Endothelial cell of umbilical vein (primary cell): ENCODE data around the gene TSPAN15. TPM values are rescaled to one million over a fixed set of nuclear protein-coding genes. Genes with fewer than 3 reads are reported as not detected.

Source experiments
- BruUV-seq: library from RNA; stranded (reverse); fragments of 400-500 nt; replicated peaks from 2 replicates; lab custom pipeline; 2021; lab: Mats Ljungman, UMichigan
- CTCF ChIA-PET: fragments of 300-600, 350-600 bp; sonication (Branson Sonifier 250); formaldehyde crosslinking; loops from one replicate; lab custom pipeline; 2021; ENCODE audit warnings: antibody characterized with exemption, inconsistent platforms; lab: Charles Lee
- POLR2A ChIA-PET: fragments of 300-600, 350-600 bp; sonication (Branson Sonifier 250); formaldehyde crosslinking; loops from one replicate; lab custom pipeline; 2021; ENCODE audit warnings: antibody characterized with exemption, inconsistent platforms; lab: Charles Lee
- DNase-seq: peaks from one replicate; pipeline ENCODE4 v3.0.0-alpha.2; 2011; ENCODE audit warnings: low read depth, low spot score
- FAIRE-seq: peaks from 2 replicates; lab custom pipeline; 2011; peaks lifted over from hg19 to GRCh38; lab: Jason Lieb, UNC
- H2AFZ ChIP-seq: 2 replicates; pipeline ENCODE4 v1.6.0; 2012; ENCODE audit warnings: low read depth, low read length, control low read depth, inconsistent platforms
- H3K27ac ChIP-seq: 2 replicates; pipeline ENCODE4 v1.5.1; 2011; ENCODE audit warnings: low read depth, mild to moderate bottlenecking, control low read depth, low read length, moderate library complexity; ENCODE audit not compliant: insufficient read depth
- H3K27me3 ChIP-seq, 2 experiments: 2 replicates each; pipeline versions ENCODE4 v1.6.0 to v1.6.1; 2011; ENCODE audit warnings: low read length in 2 of 2, mixed read lengths in 1 of 2; ENCODE audit not compliant: control insufficient read depth in 2 of 2, insufficient read depth in 2 of 2
- H3K36me3 ChIP-seq, 2 experiments: 2 replicates in 1 of 2; 3 replicates in 1 of 2; pipeline ENCODE4 v1.5.1; 2011; ENCODE audit warnings: low read length in 2 of 2, mild to moderate bottlenecking in 1 of 2, moderate library complexity in 1 of 2; ENCODE audit not compliant: control insufficient read depth in 2 of 2, insufficient read depth in 2 of 2; ENCODE audit errors: extremely low read depth in 1 of 2
- H3K4me1 ChIP-seq: 3 replicates; pipeline ENCODE4 v1.5.1; 2011; ENCODE audit warnings: mild to moderate bottlenecking, low read length; ENCODE audit not compliant: control insufficient read depth, insufficient read depth; ENCODE audit errors: extremely low read depth
- H3K4me2 ChIP-seq: 2 replicates; pipeline ENCODE4 v1.6.1; 2011; ENCODE audit warnings: low read length, control low read depth, mixed read lengths; ENCODE audit not compliant: insufficient read depth
- H3K4me3 ChIP-seq, 3 experiments: fragments of 200-600 bp in 1 of 3; sonication (generic), shearing (Covaris generic) in 1 of 3; replicated peaks in 1 of 3; 2 replicates each; pipeline ENCODE4 v1.5.1; 2011 to 2016; ENCODE audit warnings: control low read depth in 3 of 3, low read length in 3 of 3, mild to moderate bottlenecking in 2 of 3, inconsistent platforms in 1 of 3, low read depth in 1 of 3, moderate library complexity in 1 of 3; ENCODE audit not compliant: insufficient read depth in 1 of 3
- H3K79me2 ChIP-seq: 2 replicates; pipeline ENCODE4 v1.6.0; 2012; ENCODE audit warnings: low read length, inconsistent platforms; ENCODE audit not compliant: control insufficient read depth, insufficient read depth
- H3K9ac ChIP-seq: replicated peaks from 2 replicates; pipeline ENCODE3; 2011; ENCODE audit warnings: low read length, control low read depth; ENCODE audit not compliant: insufficient read depth; ENCODE audit errors: extremely low read depth
- H3K9me1 ChIP-seq: replicated peaks from 3 replicates; pipeline ENCODE4 v1.6.0; 2011; ENCODE audit warnings: mild to moderate bottlenecking, low read length; ENCODE audit not compliant: control insufficient read depth, insufficient read depth; ENCODE audit errors: extremely low read depth
- H3K9me3 ChIP-seq: replicated peaks from 2 replicates; pipeline ENCODE4 v1.5.1; 2012; ENCODE audit warnings: low read length, inconsistent platforms; ENCODE audit not compliant: control insufficient read depth, insufficient read depth
- H4K20me1 ChIP-seq: replicated peaks from 2 replicates; pipeline ENCODE3; 2011; ENCODE audit warnings: mild to moderate bottlenecking, low read length; ENCODE audit not compliant: control insufficient read depth, insufficient read depth; ENCODE audit errors: extremely low read depth
- JUN ChIP-seq: IDR thresholded peaks from 2 replicates; pipeline ENCODE4 v1.6.1; 2011; ENCODE audit warnings: borderline replicate concordance, low read depth; ENCODE audit not compliant: insufficient read length, insufficient read depth
- dilution Hi-C: fragments of 300-500 bp; cut with MboI; formaldehyde crosslinking; loops from one replicate; pipeline ENCODE4 v1.15.0; 2019; ENCODE audit warnings: low sequenced_read_pairs; ENCODE audit not compliant: extremely low pct_ligation_motif_present
- intact Hi-C: fragments of 100-400 bp; cut with micrococcal nuclease; formaldehyde crosslinking; loops from one replicate; pipeline ENCODE4 v1.10.0; 2022
- polyA plus RNA-seq, 4 experiments: library from polyadenylated mRNA; depleted of rRNA in 3 of 4; stranded (reverse) in 3 of 4; unstranded in 1 of 4; fragments of >200 nt; gene quantifications; 2 replicates each; pipeline versions ENCODE4 v1.2.1 to v1.2.3, GENCODE V29; 2011 to 2012; ENCODE audit warnings: missing spikeins in 1 of 4
- total RNA-seq: library from RNA; stranded (reverse); gene quantifications from 2 replicates; pipeline ENCODE4 v1.2.3, GENCODE V29; 2021
- TF ChIP-seq, protein P1 (sequence below), 2 donors: IDR thresholded peaks; 1 replicate in 1 of 2; 2 replicates in 1 of 2; pipeline ENCODE4 v1.5.1; 2011; ENCODE audit warnings: low read length in 2 of 2, mild to moderate bottlenecking in 2 of 2, moderate library complexity in 2 of 2, control low read depth in 1 of 2, inconsistent platforms in 1 of 2, low read depth in 1 of 2; ENCODE audit not compliant: insufficient read depth in 1 of 2; ENCODE audit errors: extremely low read depth in 1 of 2

Gene TSPAN15
- total and polyA plus RNA-seq, 2 donors (not counting 3 experiments of a cell fraction or from before 2014, with no cell fraction given), result 78.4 to 189 TPM

DNA sequence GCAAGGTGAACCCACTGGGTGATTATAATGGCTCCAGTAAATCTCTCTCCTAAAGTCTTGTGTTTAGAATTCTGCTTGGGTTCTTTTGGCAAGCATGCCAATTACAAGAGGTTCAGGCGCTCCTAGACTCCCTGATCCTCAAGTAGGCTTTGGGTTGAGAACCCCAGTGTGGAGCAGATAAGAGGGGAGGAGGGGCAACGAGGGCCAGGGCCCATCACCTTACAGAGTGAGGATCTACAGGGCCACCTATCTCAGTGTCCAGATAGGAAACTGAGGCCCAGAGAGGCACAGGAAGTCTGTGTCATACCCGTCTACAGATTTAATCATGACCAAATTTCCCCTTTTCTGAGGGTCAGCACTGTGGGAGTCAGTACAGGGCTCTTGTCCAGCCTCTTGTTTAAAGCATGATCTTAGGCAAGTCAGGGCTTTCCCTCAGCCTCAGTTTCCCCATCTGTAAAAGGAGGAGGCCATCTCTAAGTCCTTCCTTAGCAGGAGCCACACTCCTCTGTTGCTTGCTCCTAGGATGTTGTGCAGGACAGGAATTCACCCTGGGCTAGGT, 39.0 kb upstream of the TSPAN15 start:
- ChIA-PET CTCF (interaction anchor here (1.3 to 1.4 kb wide), 5 partner anchors 40 to 407 kb away, joined by 4 to 8 read pairs (median 6); no protein-coding TSS in a partner anchor), POLR2A (no interaction called here)
- intact Hi-C loops, result loop anchor here (5.0 kb wide), 2 partner anchors 290 to 405 kb away; partner anchors contain the start of gene VPS26A

More for the DNA sequence above, 39.0 kb upstream of the TSPAN15 start:
- DNase-seq, result no peak
- FAIRE-seq, result no peak
- H4K20me1 ChIP-seq, result no peaks in the 10 kb centered on the region
- peaks cover 17% of the 10 kb centered on the region for H3K4me1 ChIP-seq
- no peak overlapping the region for H3K9ac ChIP-seq
- H3K36me3 ChIP-seq, result no peaks in the 10 kb centered on the region
- H3K79me2 ChIP-seq, result no peaks in the 10 kb centered on the region
- H3K27ac ChIP-seq, result no peak overlapping the region
- no peak overlapping the region for H2AFZ ChIP-seq
- dilution Hi-C loops, result no loop called here
- TF ChIP-seq, protein P1, sequence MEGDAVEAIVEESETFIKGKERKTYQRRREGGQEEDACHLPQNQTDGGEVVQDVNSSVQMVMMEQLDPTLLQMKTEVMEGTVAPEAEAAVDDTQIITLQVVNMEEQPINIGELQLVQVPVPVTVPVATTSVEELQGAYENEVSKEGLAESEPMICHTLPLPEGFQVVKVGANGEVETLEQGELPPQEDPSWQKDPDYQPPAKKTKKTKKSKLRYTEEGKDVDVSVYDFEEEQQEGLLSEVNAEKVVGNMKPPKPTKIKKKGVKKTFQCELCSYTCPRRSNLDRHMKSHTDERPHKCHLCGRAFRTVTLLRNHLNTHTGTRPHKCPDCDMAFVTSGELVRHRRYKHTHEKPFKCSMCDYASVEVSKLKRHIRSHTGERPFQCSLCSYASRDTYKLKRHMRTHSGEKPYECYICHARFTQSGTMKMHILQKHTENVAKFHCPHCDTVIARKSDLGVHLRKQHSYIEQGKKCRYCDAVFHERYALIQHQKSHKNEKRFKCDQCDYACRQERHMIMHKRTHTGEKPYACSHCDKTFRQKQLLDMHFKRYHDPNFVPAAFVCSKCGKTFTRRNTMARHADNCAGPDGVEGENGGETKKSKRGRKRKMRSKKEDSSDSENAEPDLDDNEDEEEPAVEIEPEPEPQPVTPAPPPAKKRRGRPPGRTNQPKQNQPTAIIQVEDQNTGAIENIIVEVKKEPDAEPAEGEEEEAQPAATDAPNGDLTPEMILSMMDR (IDR thresholded peaks at IDR 0.05; ENCODE audit: extremely low read depth in 1 of 2, insufficient read depth in 1 of 2, low read depth in 1 of 2, low read length in 2 of 2), result no peak
- TF ChIP-seq JUN, result no peak
- no peaks in the 10 kb centered on the region for H3K9me3 ChIP-seq
- no TSS peak for BruUV-seq
- H3K9me1 ChIP-seq, result no peaks in the 10 kb centered on the region
- H3K27me3 ChIP-seq, result no peaks in the 10 kb centered on the region
- H3K4me2 ChIP-seq, result no peak overlapping the region
- H3K4me3 ChIP-seq, result no peak overlapping the region
